Measurements from ENCODE around the gene FAM53C. TPM values are rescaled to one million over a fixed set of nuclear protein-coding genes. Genes with fewer than 3 reads are reported as not detected.

Gene FAM53C
- total and polyA plus RNA-seq, 9 donors = 25.8 to 38.8 (median 35.6) TPM

GRCh38 chr5:138331449-138332368 is 6.4 kb upstream of the FAM53C start, which contains the start of gene CDC25C:
Gene CDC25C, minus strand, starts transcription at chr5:138331804. Its CDS starts 624 bp downstream, at chr5:138331180.
- peak within 1 kb of the TSS; percentile 64 for H3K27ac ChIP-seq (ENCODE audit: low read length)
- under 1% methylated on average over 46 of the region's 55 CpGs for WGBS (ENCODE audit: insufficient coverage)

GRCh38 chr5:138334867-138335447 is 3.1 kb upstream of the FAM53C start:
- Histone ChIP-seq H3K27me3 (ENCODE audit: control insufficient read depth, insufficient read depth, low read length) (no peaks in the 10 kb centered on the region), H3K27ac (ENCODE audit: low read length) (no peak overlapping the region), H3K4me3 (ENCODE audit: low read length) (no peak overlapping the region), H3K9me3 (replicated peaks; ENCODE audit: control insufficient read depth, low read depth, low read length) (no peaks in the 10 kb centered on the region), H3K4me1 (ENCODE audit: control insufficient read depth, insufficient read depth, low read length) (peaks cover 25% of the 10 kb centered on the region), H3K36me3 (ENCODE audit: control insufficient read depth, insufficient read depth, low read length) (no peaks in the 10 kb centered on the region)
- DNase-seq = no peak
- WGBS (ENCODE audit: insufficient coverage) = 82% methylated on average over 3 of the region's 3 CpGs

More at GRCh38 chr5:138331449-138332368, 6.4 kb upstream of the FAM53C start, which contains the start of gene CDC25C:
- Histone ChIP-seq H3K4me1 (ENCODE audit: control insufficient read depth, insufficient read depth, low read length) (peaks cover 10% of the 10 kb centered on the region), H3K9me3 (replicated peaks; ENCODE audit: control insufficient read depth, low read depth, low read length) (no peaks in the 10 kb centered on the region), H3K27me3 (ENCODE audit: control insufficient read depth, insufficient read depth, low read length) (no peaks in the 10 kb centered on the region), H3K36me3 (ENCODE audit: control insufficient read depth, insufficient read depth, low read length) (no peaks in the 10 kb centered on the region), H3K4me3 (ENCODE audit: low read length) (peak within 1 kb of the TSS; percentile 51)
- DNase-seq = peak; percentile 100

- H3K4me3 ChIP-seq (ENCODE audit: low read length) = peak overlapping the region; percentile 50
- H3K4me1 ChIP-seq (ENCODE audit: control insufficient read depth, insufficient read depth, low read length) = peaks cover 24% of the 10 kb centered on the region
- peak overlapping the region; percentile 97 for H3K27ac ChIP-seq (ENCODE audit: low read length)
- 0% methylated on average over 2 of the region's 13 CpGs for WGBS (ENCODE audit: insufficient coverage)
- DNase-seq = peak; percentile 93
- no peaks in the 10 kb centered on the region for H3K27me3 ChIP-seq (ENCODE audit: control insufficient read depth, insufficient read depth, low read length)
- peaks cover 14% of the 10 kb centered on the region for H3K36me3 ChIP-seq (ENCODE audit: control insufficient read depth, insufficient read depth, low read length)
- no peaks in the 10 kb centered on the region for H3K9me3 ChIP-seq (replicated peaks; ENCODE audit: control insufficient read depth, low read depth, low read length)
Measured at GRCh38 chr5:138336952-138337684, 948 bp upstream of the FAM53C start.

GRCh38 chr5:138338411-138339090 is 485 bp downstream of the FAM53C start:
- no CpG with 5 or more reads among the region's 22 CpGs for WGBS (ENCODE audit: insufficient coverage)
- no peaks in the 10 kb centered on the region for H3K9me3 ChIP-seq (replicated peaks; ENCODE audit: control insufficient read depth, low read depth, low read length)

GRCh38 chr5:138339091-138339456 is 1.0 kb downstream of the FAM53C start:
- peaks cover 21% of the 10 kb centered on the region for H3K36me3 ChIP-seq (ENCODE audit: control insufficient read depth, insufficient read depth, low read length)
- peak overlapping the region; percentile 50 for H3K4me3 ChIP-seq (ENCODE audit: low read length)
- peak; percentile 53 for DNase-seq
- H3K27ac ChIP-seq (ENCODE audit: low read length) = peak overlapping the region; percentile 97
- peaks cover 24% of the 10 kb centered on the region for H3K4me1 ChIP-seq (ENCODE audit: control insufficient read depth, insufficient read depth, low read length)
- no peaks in the 10 kb centered on the region for H3K27me3 ChIP-seq (ENCODE audit: control insufficient read depth, insufficient read depth, low read length)
- WGBS (ENCODE audit: insufficient coverage) = no CpG with 5 or more reads among the region's 7 CpGs
- no peaks in the 10 kb centered on the region for H3K9me3 ChIP-seq (replicated peaks; ENCODE audit: control insufficient read depth, low read depth, low read length)

More at GRCh38 chr5:138338411-138339090, 485 bp downstream of the FAM53C start:
- no peak for DNase-seq
- peaks cover 15% of the 10 kb centered on the region for H3K36me3 ChIP-seq (ENCODE audit: control insufficient read depth, insufficient read depth, low read length)
- H3K4me1 ChIP-seq (ENCODE audit: control insufficient read depth, insufficient read depth, low read length) = peaks cover 24% of the 10 kb centered on the region
- H3K4me3 ChIP-seq (ENCODE audit: low read length) = peak overlapping the region; percentile 50
- no peaks in the 10 kb centered on the region for H3K27me3 ChIP-seq (ENCODE audit: control insufficient read depth, insufficient read depth, low read length)
- H3K27ac ChIP-seq (ENCODE audit: low read length) = peak overlapping the region; percentile 97

GRCh38 chr5:138339464-138339863 is 1.4 kb downstream of the FAM53C start:
- Histone ChIP-seq H3K27ac (ENCODE audit: low read length) (peak overlapping the region; percentile 97), H3K4me1 (ENCODE audit: control insufficient read depth, insufficient read depth, low read length) (peaks cover 24% of the 10 kb centered on the region), H3K27me3 (ENCODE audit: control insufficient read depth, insufficient read depth, low read length) (no peaks in the 10 kb centered on the region), H3K4me3 (ENCODE audit: low read length) (peak overlapping the region; percentile 50), H3K9me3 (replicated peaks; ENCODE audit: control insufficient read depth, low read depth, low read length) (no peaks in the 10 kb centered on the region), H3K36me3 (ENCODE audit: control insufficient read depth, insufficient read depth, low read length) (peaks cover 23% of the 10 kb centered on the region)
- DNase-seq = no peak
- WGBS (ENCODE audit: insufficient coverage) = no CpG with 5 or more reads among the region's 2 CpGs

GRCh38 chr5:138340008-138340407 is 1.9 kb downstream of the FAM53C start:
- peaks cover 24% of the 10 kb centered on the region for H3K4me1 ChIP-seq (ENCODE audit: control insufficient read depth, insufficient read depth, low read length)
- no CpG with 5 or more reads among the region's 3 CpGs for WGBS (ENCODE audit: insufficient coverage)
- no peak for DNase-seq
- no peak overlapping the region for H3K4me3 ChIP-seq (ENCODE audit: low read length)
- peaks cover 28% of the 10 kb centered on the region for H3K36me3 ChIP-seq (ENCODE audit: control insufficient read depth, insufficient read depth, low read length)
- H3K27me3 ChIP-seq (ENCODE audit: control insufficient read depth, insufficient read depth, low read length) = no peaks in the 10 kb centered on the region
- no peaks in the 10 kb centered on the region for H3K9me3 ChIP-seq (replicated peaks; ENCODE audit: control insufficient read depth, low read depth, low read length)
- no peak overlapping the region for H3K27ac ChIP-seq (ENCODE audit: low read length)

- Histone ChIP-seq H3K4me3 (ENCODE audit: low read length) (no peak overlapping the region), H3K27me3 (ENCODE audit: control insufficient read depth, insufficient read depth, low read length) (no peaks in the 10 kb centered on the region), H3K27ac (ENCODE audit: low read length) (no peak overlapping the region), H3K4me1 (ENCODE audit: control insufficient read depth, insufficient read depth, low read length) (peaks cover 15% of the 10 kb centered on the region), H3K9me3 (replicated peaks; ENCODE audit: control insufficient read depth, low read depth, low read length) (no peaks in the 10 kb centered on the region), H3K36me3 (ENCODE audit: control insufficient read depth, insufficient read depth, low read length) (peaks cover 67% of the 10 kb centered on the region)
- no peak for DNase-seq
- 92% methylated on average over 26 of the region's 32 CpGs for WGBS (ENCODE audit: insufficient coverage)
Measured at GRCh38 chr5:138344887-138345622, 7.0 kb downstream of the FAM53C start.

- H3K27me3 ChIP-seq (ENCODE audit: control insufficient read depth, insufficient read depth, low read length) = no peaks in the 10 kb centered on the region
- H3K27ac ChIP-seq (ENCODE audit: low read length) = no peak overlapping the region
- no peak overlapping the region for H3K4me3 ChIP-seq (ENCODE audit: low read length)
- DNase-seq = no peak
- peaks cover 7% of the 10 kb centered on the region for H3K4me1 ChIP-seq (ENCODE audit: control insufficient read depth, insufficient read depth, low read length)
- peaks cover 54% of the 10 kb centered on the region for H3K36me3 ChIP-seq (ENCODE audit: control insufficient read depth, insufficient read depth, low read length)
- no peaks in the 10 kb centered on the region for H3K9me3 ChIP-seq (replicated peaks; ENCODE audit: control insufficient read depth, low read depth, low read length)
- 91% methylated on average over 13 of the region's 14 CpGs for WGBS (ENCODE audit: insufficient coverage)
Measured at GRCh38 chr5:138346889-138347288, 8.8 kb downstream of the FAM53C start.

Measured in muscle of leg (tissue), 11 donors.